Measurements from ENCODE around the gene C10orf53.

Gene C10orf53

DNA sequence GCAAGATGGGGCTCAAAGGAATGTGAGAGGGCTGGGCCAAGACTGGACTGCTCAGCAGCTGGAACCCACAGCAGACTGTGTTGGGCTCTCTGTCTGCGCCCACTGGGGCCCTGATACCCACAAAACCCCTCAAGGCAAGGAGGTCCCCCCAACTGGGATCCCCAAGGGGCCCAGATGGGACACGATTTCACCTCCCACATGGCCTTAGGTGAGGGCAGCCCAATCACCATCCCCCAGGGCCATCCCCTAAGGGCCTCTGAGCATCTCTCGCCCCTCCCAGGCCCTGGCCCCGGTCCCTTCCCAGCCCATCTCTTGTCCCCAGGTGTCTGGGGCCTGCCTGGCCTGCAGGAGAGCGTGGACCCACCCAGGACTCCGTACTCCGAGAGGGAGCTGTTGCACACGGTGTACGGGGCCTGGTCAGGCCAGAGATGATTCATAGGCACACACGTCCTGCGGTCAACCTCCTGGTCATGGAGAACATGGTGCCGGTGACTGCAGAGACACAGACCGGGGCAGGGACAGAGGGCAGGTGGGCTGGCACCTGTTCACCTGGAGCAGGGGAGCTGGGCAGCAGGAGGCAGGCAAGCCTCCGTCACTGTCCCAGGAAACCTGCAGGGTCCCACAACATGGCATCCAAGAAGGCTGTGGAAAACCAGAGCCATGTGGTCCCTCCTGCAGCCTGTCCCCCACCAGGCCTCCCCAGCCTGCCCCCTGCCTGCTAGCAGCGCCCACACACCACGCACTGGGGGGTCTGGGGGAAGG is 61.1 kb downstream of the C10orf53 start:
- no peaks in the 10 kb centered on the region for H3K36me3 ChIP-seq (ENCODE audit: control insufficient read depth, insufficient read depth, low read length, severe bottlenecking)
- no peak overlapping the region for H3K9ac ChIP-seq (ENCODE audit: low read length)
- H3K9me3 ChIP-seq (ENCODE audit: control insufficient read depth, low read length): no peaks in the 10 kb centered on the region
- no peak for DNase-seq (ENCODE audit: low read depth)
- H3K4me3 ChIP-seq (ENCODE audit: low read length): no peak overlapping the region
- H3K27me3 ChIP-seq (replicated peaks; ENCODE audit: control insufficient read depth, insufficient read depth, low read length): peaks cover 4% of the 10 kb centered on the region
- H3K4me1 ChIP-seq (ENCODE audit: control insufficient read depth, insufficient read depth, low read length): no peaks in the 10 kb centered on the region

DNA sequence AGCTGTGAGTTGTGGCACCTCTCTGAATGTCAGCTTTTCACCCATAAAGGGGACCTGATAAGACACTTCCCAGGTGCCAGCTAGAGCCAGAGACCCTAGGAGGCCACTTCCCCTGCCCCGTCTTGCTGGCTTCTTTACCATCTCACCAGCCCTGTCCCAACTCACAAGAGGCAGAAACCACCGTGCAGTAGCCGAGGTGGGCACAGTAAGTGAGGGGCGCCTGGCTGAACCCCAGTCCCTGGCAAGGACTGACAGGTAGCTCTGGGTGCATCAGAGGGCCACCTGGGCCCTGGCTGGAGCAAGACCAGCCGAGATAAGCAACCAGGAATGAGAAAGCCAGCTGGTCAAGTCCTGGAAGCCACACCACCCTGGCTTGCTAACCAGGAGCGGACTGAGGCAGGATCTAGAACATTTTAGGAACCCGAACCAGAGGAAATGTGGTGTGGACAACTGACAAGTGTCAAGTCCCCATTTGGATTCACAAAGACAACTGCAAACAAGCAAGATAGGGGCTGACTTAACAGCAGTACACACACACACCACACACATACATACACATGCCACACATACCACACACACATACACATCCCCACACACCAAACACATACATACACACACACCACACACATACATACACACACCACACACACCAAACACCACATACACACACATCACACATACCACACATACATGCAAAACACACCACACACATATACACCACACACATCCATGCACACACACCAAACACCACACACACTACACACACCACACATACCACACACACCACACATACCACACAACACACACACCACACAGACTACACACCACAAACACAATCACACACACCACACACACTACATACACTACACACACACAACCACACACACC is 61.9 kb downstream of the C10orf53 start:
- no peaks in the 10 kb centered on the region for H3K9me3 ChIP-seq (ENCODE audit: control insufficient read depth, low read length)
- peaks cover 4% of the 10 kb centered on the region for H3K27me3 ChIP-seq (replicated peaks; ENCODE audit: control insufficient read depth, insufficient read depth, low read length)
- no peak for DNase-seq (ENCODE audit: low read depth)
- no peak overlapping the region for H3K9ac ChIP-seq (ENCODE audit: low read length)
- H3K4me3 ChIP-seq (ENCODE audit: low read length): no peak overlapping the region
- H3K4me1 ChIP-seq (ENCODE audit: control insufficient read depth, insufficient read depth, low read length): no peaks in the 10 kb centered on the region
- no peaks in the 10 kb centered on the region for H3K36me3 ChIP-seq (ENCODE audit: control insufficient read depth, insufficient read depth, low read length, severe bottlenecking)

DNA sequence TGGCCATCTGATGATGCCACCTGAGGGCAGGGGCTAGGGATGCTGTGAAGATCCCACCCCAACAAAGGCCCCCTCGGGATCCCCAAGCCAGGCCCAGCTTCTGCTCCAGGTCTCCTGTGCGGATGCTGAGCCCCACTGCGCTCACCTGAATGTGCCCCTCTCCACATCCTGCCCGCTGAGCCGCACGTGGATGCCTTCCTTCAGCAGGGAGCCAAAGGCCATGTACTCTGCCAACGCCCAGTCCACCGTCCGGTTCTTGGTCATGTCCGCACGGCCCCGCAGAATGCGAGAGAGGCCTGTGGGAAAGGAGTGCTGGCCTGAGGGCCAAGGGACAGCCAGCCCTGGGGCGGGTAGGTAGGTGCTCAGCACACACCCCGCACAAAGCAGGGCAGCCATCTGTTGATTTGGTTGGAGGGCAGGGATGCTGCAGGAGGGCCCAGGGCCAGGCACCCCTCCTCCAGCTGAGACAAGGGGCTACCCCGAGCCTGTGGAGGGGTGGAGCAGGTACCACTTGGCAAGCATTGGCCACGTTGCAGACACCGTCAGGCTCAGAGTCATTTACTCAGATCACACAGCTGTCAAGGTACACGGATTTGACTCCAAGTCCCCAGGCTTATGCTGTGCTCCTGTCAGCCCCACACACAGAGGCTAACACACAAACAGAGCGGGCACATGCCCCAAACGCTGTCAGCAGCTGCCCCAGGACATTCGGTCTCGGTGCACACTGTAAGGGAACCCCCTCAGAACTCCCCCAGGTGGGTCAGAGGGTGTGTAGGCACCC is 63.4 kb downstream of the C10orf53 start:
- Histone ChIP-seq H3K4me3 (ENCODE audit: low read length) (no peak overlapping the region), H3K36me3 (ENCODE audit: control insufficient read depth, insufficient read depth, low read length, severe bottlenecking) (no peaks in the 10 kb centered on the region), H3K9me3 (ENCODE audit: control insufficient read depth, low read length) (no peaks in the 10 kb centered on the region), H3K4me1 (ENCODE audit: control insufficient read depth, insufficient read depth, low read length) (no peaks in the 10 kb centered on the region), H3K9ac (ENCODE audit: low read length) (no peak overlapping the region), H3K27me3 (replicated peaks; ENCODE audit: control insufficient read depth, insufficient read depth, low read length) (peaks cover 6% of the 10 kb centered on the region)
- no peak for DNase-seq (ENCODE audit: low read depth)

DNA sequence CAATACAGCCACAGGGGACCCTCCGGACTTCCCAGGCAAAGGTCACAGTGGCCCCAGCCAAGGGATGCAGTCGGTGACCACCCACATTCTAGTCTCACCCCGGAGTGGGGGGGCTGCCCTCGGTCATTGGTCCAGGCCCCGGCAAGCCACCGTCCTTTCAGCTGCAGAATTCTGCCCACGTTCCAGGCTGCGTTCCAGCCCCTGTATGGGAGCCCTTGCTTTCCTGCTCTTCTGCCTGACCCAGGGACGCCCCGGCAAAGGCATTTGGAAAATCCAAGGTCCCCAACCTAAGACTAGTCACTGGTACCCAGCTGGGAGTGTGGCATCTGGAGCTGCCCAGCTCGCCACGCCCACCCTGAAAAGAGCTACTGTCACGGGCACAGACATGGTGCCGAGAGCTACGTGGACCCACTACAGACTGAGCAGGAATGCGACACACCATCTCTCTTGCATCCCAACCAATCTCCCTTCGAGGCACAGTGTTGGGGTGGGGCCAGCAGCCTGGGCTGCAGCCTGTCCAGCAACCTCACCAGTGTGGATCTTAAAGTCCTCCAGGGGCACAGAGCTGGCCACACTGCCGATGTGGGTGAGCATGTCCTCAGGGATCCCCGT is 64.1 kb downstream of the C10orf53 start:
- no peak overlapping the region for H3K4me3 ChIP-seq (ENCODE audit: low read length)
- DNase-seq (ENCODE audit: low read depth): no peak

DNA sequence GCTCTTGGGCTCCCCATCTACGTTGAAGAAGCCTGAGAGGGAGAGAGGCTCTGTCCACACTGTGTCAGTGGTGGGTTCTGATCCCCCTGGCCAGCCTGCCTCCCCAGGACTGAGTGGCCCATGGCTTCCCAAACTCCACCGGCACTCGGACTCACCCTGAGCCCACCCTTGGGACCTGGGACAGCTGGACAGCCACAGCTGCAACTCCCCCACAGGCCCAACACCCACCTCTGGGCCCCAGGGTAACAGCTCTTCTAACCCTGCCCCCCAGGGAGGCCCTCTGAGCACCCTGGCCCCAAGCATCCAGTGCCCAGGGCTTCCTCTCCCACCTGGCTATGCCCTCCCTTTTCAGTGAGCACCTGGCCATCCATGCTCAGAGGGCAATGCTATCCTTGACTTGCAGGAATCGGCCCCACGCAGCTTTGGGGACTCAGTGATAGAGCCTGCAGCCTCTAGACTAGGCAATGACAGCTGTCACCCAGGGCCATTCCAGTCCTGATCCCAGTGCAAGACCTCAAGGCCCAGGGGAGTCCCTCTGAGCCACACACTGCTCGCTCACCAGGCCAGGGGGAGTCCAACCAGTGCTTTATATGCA is 64.7 kb downstream of the C10orf53 start:
- peaks cover 3% of the 10 kb centered on the region for H3K27me3 ChIP-seq (replicated peaks; ENCODE audit: control insufficient read depth, insufficient read depth, low read length)
- H3K4me3 ChIP-seq (ENCODE audit: low read length): no peak overlapping the region
- no peaks in the 10 kb centered on the region for H3K36me3 ChIP-seq (ENCODE audit: control insufficient read depth, insufficient read depth, low read length, severe bottlenecking)
- H3K9me3 ChIP-seq (ENCODE audit: control insufficient read depth, low read length): no peaks in the 10 kb centered on the region
- no peak for DNase-seq (ENCODE audit: low read depth)
- H3K4me1 ChIP-seq (ENCODE audit: control insufficient read depth, insufficient read depth, low read length): no peaks in the 10 kb centered on the region
- no peak overlapping the region for H3K9ac ChIP-seq (ENCODE audit: low read length)

More for the DNA sequence above, 64.1 kb downstream of the C10orf53 start:
- H3K4me1 ChIP-seq (ENCODE audit: control insufficient read depth, insufficient read depth, low read length): no peaks in the 10 kb centered on the region
- H3K36me3 ChIP-seq (ENCODE audit: control insufficient read depth, insufficient read depth, low read length, severe bottlenecking): no peaks in the 10 kb centered on the region
- H3K9me3 ChIP-seq (ENCODE audit: control insufficient read depth, low read length): no peaks in the 10 kb centered on the region
- peaks cover 6% of the 10 kb centered on the region for H3K27me3 ChIP-seq (replicated peaks; ENCODE audit: control insufficient read depth, insufficient read depth, low read length)
- H3K9ac ChIP-seq (ENCODE audit: low read length): no peak overlapping the region

DNA sequence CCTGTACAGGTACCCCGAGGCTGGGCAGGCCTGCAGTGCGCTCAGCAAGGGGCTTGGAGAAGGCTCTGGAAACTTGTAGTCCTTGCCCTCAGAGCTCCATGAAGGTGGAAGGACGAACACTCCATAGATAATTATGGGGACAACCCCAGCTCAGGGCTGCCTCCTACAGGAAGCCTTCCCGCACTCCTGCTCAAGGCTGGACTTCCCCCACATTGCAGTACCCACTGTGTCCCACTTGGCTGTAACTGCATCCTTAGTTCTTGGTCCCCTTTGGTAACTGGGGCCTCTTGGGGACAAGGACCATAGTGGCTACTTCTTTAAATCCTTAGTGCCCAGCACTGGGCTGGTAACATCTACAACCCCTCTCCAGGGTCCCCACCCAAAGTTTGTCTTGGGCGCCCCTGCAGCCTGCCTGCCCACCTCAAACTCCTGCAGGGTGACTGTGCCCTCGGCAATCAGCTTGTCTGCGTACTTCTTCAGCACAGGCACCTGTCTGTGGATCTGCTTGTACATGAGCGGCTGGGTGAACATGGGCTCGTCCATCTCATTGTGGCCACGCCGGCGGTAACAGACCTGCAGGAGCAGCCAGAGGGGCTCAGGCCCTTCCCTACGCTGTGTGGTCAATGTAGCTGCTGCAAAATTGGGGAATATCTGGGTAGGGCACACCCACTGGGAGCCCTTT is 65.6 kb downstream of the C10orf53 start:
- Histone ChIP-seq H3K36me3 (ENCODE audit: control insufficient read depth, insufficient read depth, low read length, severe bottlenecking) (no peaks in the 10 kb centered on the region), H3K9ac (ENCODE audit: low read length) (no peak overlapping the region), H3K4me3 (ENCODE audit: low read length) (no peak overlapping the region), H3K9me3 (ENCODE audit: control insufficient read depth, low read length) (no peaks in the 10 kb centered on the region), H3K27me3 (replicated peaks; ENCODE audit: control insufficient read depth, insufficient read depth, low read length) (peaks cover 3% of the 10 kb centered on the region), H3K4me1 (ENCODE audit: control insufficient read depth, insufficient read depth, low read length) (no peaks in the 10 kb centered on the region)
- DNase-seq (ENCODE audit: low read depth): no peak

DNA sequence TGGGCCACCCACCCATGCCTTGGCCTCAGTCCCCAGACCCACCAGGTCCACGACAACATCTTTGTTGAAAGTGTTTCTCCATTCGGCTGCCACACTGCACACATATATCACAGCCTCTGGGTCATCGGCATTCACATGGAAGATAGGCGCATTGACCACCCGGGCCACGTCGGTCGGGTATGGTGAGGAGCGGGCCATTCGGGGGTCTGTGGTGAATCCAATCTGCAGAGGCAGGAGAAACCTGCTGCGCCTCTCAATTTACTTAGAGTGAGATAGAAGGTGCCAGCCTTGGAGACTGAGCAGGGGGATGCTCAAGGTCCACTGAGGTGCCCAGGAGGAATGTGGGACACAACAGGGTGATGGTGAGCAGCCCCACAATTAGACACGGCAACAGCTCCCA is 66.3 kb downstream of the C10orf53 start:
- Histone ChIP-seq H3K4me1 (ENCODE audit: control insufficient read depth, insufficient read depth, low read length) (no peaks in the 10 kb centered on the region), H3K9me3 (ENCODE audit: control insufficient read depth, low read length) (no peaks in the 10 kb centered on the region), H3K36me3 (ENCODE audit: control insufficient read depth, insufficient read depth, low read length, severe bottlenecking) (no peaks in the 10 kb centered on the region), H3K4me3 (ENCODE audit: low read length) (no peak overlapping the region), H3K9ac (ENCODE audit: low read length) (no peak overlapping the region), H3K27me3 (replicated peaks; ENCODE audit: control insufficient read depth, insufficient read depth, low read length) (peaks cover 7% of the 10 kb centered on the region)
- DNase-seq (ENCODE audit: low read depth): no peak

DNA sequence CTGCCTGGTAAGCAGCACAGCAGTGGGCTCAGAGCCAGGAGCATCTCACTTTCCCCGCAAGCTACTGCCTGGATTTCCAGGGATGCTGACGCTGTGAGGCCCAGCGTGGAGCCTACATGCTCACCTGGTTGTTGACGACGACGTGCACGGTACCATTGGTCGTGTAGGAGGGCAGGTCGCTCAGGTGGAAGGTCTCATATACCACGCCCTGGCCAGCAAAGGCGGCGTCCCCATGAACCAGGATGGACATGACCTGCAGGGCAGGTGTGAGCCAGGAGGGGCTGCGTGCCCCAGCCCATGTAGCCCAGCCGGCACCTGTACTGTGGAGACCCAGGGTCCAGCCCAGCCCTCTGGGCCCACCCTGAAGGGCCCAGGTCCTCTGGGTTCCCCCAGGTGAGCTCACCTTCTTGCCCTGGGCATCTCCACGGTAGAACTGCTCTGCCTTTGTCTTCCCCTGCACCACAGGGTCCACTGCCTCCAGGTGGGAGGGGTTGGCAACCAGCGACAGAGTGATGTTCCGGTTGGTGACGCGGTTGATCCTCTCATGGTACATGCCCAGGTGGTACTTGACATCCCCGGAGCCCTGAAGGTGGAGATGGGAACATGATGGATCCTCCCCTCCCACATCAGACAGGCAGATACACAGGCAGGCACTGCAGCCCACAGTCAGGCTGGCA is 67.3 kb downstream of the C10orf53 start:
- Histone ChIP-seq H3K9ac (ENCODE audit: low read length) (no peak overlapping the region), H3K9me3 (ENCODE audit: control insufficient read depth, low read length) (no peaks in the 10 kb centered on the region), H3K4me1 (ENCODE audit: control insufficient read depth, insufficient read depth, low read length) (no peaks in the 10 kb centered on the region)

More for the DNA sequence above, 67.3 kb downstream of the C10orf53 start:
- no peaks in the 10 kb centered on the region for H3K36me3 ChIP-seq (ENCODE audit: control insufficient read depth, insufficient read depth, low read length, severe bottlenecking)
- no peak overlapping the region for H3K4me3 ChIP-seq (ENCODE audit: low read length)
- DNase-seq (ENCODE audit: low read depth): no peak
- H3K27me3 ChIP-seq (replicated peaks; ENCODE audit: control insufficient read depth, insufficient read depth, low read length): peaks cover 10% of the 10 kb centered on the region

Measured in adipocyte (in vitro differentiated cells).